Ishikawa (cell line): ENCODE results near the gene GRM5.

Experiments
- CREB1 ChIP-seq: IDR thresholded peaks from 2 replicates; pipeline ENCODE4 v1.6.1; 2012; ENCODE audit warnings: low read depth
- TAF1 ChIP-seq: IDR thresholded peaks from 2 replicates; pipeline ENCODE4 v1.6.1; 2012; ENCODE audit warnings: low read depth, mild to moderate bottlenecking
- ZBTB7A ChIP-seq: IDR thresholded peaks from 2 replicates; pipeline ENCODE4 v1.6.1; 2012; ENCODE audit warnings: low read depth

- no peak for TF ChIP-seq CREB1
- no peak for TF ChIP-seq TAF1
- TF ChIP-seq ZBTB7A: no peak
Measured at GRCh38 chr11:88538098-88538497, 527.7 kb downstream of the GRM5 start.
